Hepatocyte (in vitro differentiated cells): ENCODE measurements around the gene DACT1. TPM values are rescaled to one million over a fixed set of nuclear protein-coding genes. Genes with fewer than 3 reads are reported as not detected.

ENCODE experiments used
- DNase-seq: peaks from one replicate; pipeline ENCODE4 v3.0.0-alpha.2; 2016; ENCODE audit warnings: low spot score
- H2AFZ ChIP-seq: fragments of 200-600 bp; sonication (generic); 2 replicates; pipeline ENCODE4 v1.6.0; 2016; ENCODE audit warnings: antibody characterized with exemption, mild to moderate bottlenecking
- H3K27ac ChIP-seq: fragments of 200-600 bp; sonication (generic); 2 replicates; pipeline ENCODE4 v1.5.1; 2016; ENCODE audit warnings: mild to moderate bottlenecking
- H3K27me3 ChIP-seq: fragments of 200-600 bp; sonication (generic); 2 replicates; pipeline ENCODE4 v1.6.1; 2016
- H3K36me3 ChIP-seq: fragments of 200-600 bp; sonication (generic); replicated peaks from 2 replicates; pipeline ENCODE4 v1.5.1; 2016; ENCODE audit warnings: low read depth; ENCODE audit not compliant: insufficient read depth
- H3K4me1 ChIP-seq: fragments of 200-600 bp; sonication (generic); 2 replicates; pipeline ENCODE4 v1.5.1; 2016; ENCODE audit warnings: mild to moderate bottlenecking, moderate library complexity; ENCODE audit not compliant: insufficient read depth
- H3K4me2 ChIP-seq: fragments of 200-600 bp; sonication (generic); 2 replicates; pipeline ENCODE4 v1.6.0; 2016
- H3K4me3 ChIP-seq: fragments of 200-600 bp; sonication (generic); 2 replicates; pipeline ENCODE4 v1.5.1; 2016; ENCODE audit warnings: mild to moderate bottlenecking
- H3K79me2 ChIP-seq: fragments of 200-600 bp; sonication (generic); 2 replicates; pipeline ENCODE4 v1.6.0; 2017; ENCODE audit warnings: mild to moderate bottlenecking
- H3K9me2 ChIP-seq: fragments of 200-600 bp; sonication (generic); replicated peaks from 2 replicates; pipeline ENCODE4 v1.6.0; 2017; ENCODE audit warnings: mild to moderate bottlenecking; ENCODE audit not compliant: insufficient read depth
- H3K9me3 ChIP-seq: fragments of 200-600 bp; sonication (generic); 2 replicates; pipeline ENCODE4 v1.5.1; 2016; ENCODE audit warnings: low read depth, mild to moderate bottlenecking
- H4K20me1 ChIP-seq: fragments of 200-600 bp; sonication (generic); 2 replicates; pipeline ENCODE4 v1.6.0; 2016; ENCODE audit warnings: mild to moderate bottlenecking; ENCODE audit not compliant: insufficient read depth, poor library complexity, severe bottlenecking
- CTCF ChIP-seq: fragments of 200-600 bp; sonication (generic); IDR thresholded peaks from 2 replicates; pipeline ENCODE4 v1.5.1; 2016; ENCODE audit warnings: antibody characterized with exemption, mild to moderate bottlenecking; ENCODE audit not compliant: poor library complexity
- EZH2 ChIP-seq: fragments of 200-600 bp; sonication (generic); IDR thresholded peaks from 2 replicates; pipeline ENCODE4 v1.6.1; 2016; ENCODE audit warnings: antibody characterized with exemption, mild to moderate bottlenecking, borderline replicate concordance
- EZH2phosphoT487 ChIP-seq: fragments of 200-600 bp; sonication (generic); IDR thresholded peaks from one replicate; pipeline ENCODE4 v1.6.1; 2018; ENCODE audit warnings: antibody characterized with exemption, mild to moderate bottlenecking, low read depth, moderate library complexity; ENCODE audit not compliant: unreplicated experiment, severe bottlenecking
- WGBS: methylation state at CpG from one replicate; pipeline ENCODE4 v1.1.6; 2016; ENCODE audit warnings: low lambda C conversion rate; ENCODE audit errors: missing lambda C conversion rate; 5-methylcytosine and 5-hydroxymethylcytosine counted together
- polyA plus RNA-seq: library from polyadenylated mRNA; unstranded; fragments of >200 nt; fragmentation: Nextera tagmentation; extraction: Ambion mirVana; gene quantifications from 2 replicates; pipeline ENCODE4 v1.2.1, GENCODE V29; 2016
- total RNA-seq: library from RNA; depleted of rRNA; stranded (reverse); fragments of >200 nt; gene quantifications from 2 replicates; pipeline ENCODE4 v1.2.3, GENCODE V29; 2014

The DACT1 gene
- total and polyA plus RNA-seq, 2 experiments from 2014 or later: 13.2 to 19.6 TPM

DNA sequence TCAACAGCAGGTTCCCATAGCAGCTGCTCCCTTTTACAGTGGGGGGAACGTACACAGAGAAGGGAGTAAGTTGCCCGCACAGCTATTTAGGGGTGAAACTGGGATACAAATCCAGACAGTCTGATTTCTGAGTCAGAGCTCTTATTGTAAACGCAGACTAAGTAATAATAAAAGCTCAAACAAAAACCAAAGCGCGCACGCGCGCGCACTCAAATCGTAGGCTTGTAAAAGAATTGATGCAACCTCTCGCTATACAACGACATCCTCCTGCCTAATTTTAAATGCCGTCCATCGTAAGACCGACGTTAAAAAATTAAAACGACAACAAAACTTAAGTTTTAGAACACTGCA lies 747 bp upstream of the DACT1 start:
- 6% methylated on average over 17 of the region's 17 CpGs for WGBS
- peak overlapping the region; percentile 4 for H2AFZ ChIP-seq

GRCh38 chr14:58638231-58639197 lies 752 bp downstream of the DACT1 start:
- peak overlapping the region; percentile 66 for H2AFZ ChIP-seq
- H3K4me2 ChIP-seq: peak overlapping the region; percentile 65
- H3K27me3 ChIP-seq: peaks cover 4% of the 10 kb centered on the region
- DNase-seq: peak; percentile 66
- no peaks in the 10 kb centered on the region for H3K9me2 ChIP-seq
- no peaks in the 10 kb centered on the region for H4K20me1 ChIP-seq
- H3K9me3 ChIP-seq: no peaks in the 10 kb centered on the region
- peak overlapping the region; percentile 76 for H3K27ac ChIP-seq
- peak overlapping the region; percentile 81 for H3K4me3 ChIP-seq
- H3K79me2 ChIP-seq: peaks cover 27% of the 10 kb centered on the region
- TF ChIP-seq EZH2 (no peak), CTCF (peak; percentile 11), EZH2phosphoT487 (no peak)
- H3K36me3 ChIP-seq: no peaks in the 10 kb centered on the region
- peaks cover 7% of the 10 kb centered on the region for H3K4me1 ChIP-seq
- WGBS: under 1% methylated on average over 67 of the region's 75 CpGs

More for the DNA sequence above, 747 bp upstream of the DACT1 start:
- Histone ChIP-seq H4K20me1 (no peaks in the 10 kb centered on the region), H3K27ac (peak overlapping the region; percentile 76), H3K4me3 (peak overlapping the region; percentile 1), H3K9me3 (no peaks in the 10 kb centered on the region), H3K36me3 (no peaks in the 10 kb centered on the region), H3K9me2 (no peaks in the 10 kb centered on the region), H3K4me1 (peaks cover 7% of the 10 kb centered on the region), H3K4me2 (peak overlapping the region; percentile 65), H3K27me3 (peaks cover 7% of the 10 kb centered on the region), H3K79me2 (peaks cover 27% of the 10 kb centered on the region)
- TF ChIP-seq EZH2phosphoT487: no peak
- TF ChIP-seq EZH2: no peak
- DNase-seq: peak; percentile 86

DNA sequence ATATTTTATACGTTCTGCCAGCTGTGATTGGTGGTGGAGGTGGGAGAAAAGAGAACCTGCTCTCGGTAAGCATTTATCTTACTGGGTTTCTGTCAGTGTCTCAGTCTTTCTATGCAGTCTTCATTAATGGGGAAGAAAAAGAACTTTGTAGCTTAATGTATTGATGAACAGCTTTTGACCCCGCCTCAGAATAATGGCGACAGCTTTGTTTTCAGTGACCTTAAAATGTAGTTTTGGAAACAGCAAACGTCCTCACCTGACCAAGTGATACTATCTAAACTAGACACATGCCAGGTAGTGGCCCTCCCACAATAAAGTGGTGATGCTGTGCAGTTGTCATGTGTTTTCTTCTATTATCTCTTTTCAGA lies 1.4 kb downstream of the DACT1 start:
- DNase-seq: no peak
- Histone ChIP-seq H3K27ac (peak overlapping the region; percentile 76), H3K4me1 (peaks cover 7% of the 10 kb centered on the region), H3K9me3 (no peaks in the 10 kb centered on the region), H3K36me3 (no peaks in the 10 kb centered on the region), H3K27me3 (peaks cover 4% of the 10 kb centered on the region), H3K4me2 (peak overlapping the region; percentile 65), H2AFZ (peak overlapping the region; percentile 66), H4K20me1 (no peaks in the 10 kb centered on the region), H3K4me3 (peak overlapping the region; percentile 81), H3K9me2 (no peaks in the 10 kb centered on the region), H3K79me2 (peaks cover 27% of the 10 kb centered on the region)
- WGBS: 6% methylated on average over 5 of the region's 5 CpGs
- no peak for TF ChIP-seq EZH2
- TF ChIP-seq EZH2phosphoT487: no peak

DNA sequence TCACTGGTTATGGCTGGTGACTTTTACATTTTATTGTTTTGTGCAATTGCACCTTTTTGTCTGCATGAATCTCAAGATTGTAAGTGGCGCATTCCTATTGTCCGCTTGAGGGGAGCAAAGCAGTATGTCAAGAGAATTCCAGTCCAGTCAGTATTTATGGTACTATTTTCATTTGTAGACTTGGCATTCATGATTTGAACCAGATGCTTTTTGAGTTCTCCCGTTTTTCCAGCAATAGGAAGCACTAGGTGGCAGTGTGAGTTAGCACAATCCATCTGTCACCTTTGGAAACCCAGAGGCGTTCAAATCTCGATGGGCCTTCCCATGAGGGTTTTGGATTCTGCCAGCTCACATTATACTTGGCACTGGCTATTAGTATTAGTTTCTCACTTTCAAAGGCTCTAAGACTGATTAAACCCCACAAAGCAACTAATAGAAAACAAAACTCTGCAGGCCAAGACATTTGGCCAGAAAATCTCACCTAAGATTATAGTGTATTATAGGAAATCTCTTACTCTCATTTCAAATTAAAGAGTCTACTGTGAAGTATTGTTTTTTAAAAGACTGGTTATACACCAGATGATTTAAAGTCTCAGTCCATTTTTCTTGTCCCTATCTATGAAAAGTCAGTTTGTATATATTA lies 2.2 kb downstream of the DACT1 start:
- peak; percentile 75 for DNase-seq
- Histone ChIP-seq H3K9me3 (no peaks in the 10 kb centered on the region), H3K4me2 (peak overlapping the region; percentile 65), H4K20me1 (no peaks in the 10 kb centered on the region), H3K36me3 (no peaks in the 10 kb centered on the region), H3K27me3 (no peaks in the 10 kb centered on the region), H3K79me2 (peaks cover 28% of the 10 kb centered on the region), H2AFZ (no peak overlapping the region), H3K4me1 (peaks cover 7% of the 10 kb centered on the region), H3K4me3 (peak overlapping the region; percentile 81), H3K9me2 (no peaks in the 10 kb centered on the region), H3K27ac (peak overlapping the region; percentile 76)
- TF ChIP-seq CTCF: peak; percentile 79
- TF ChIP-seq EZH2phosphoT487: no peak
- 9% methylated on average over 5 of the region's 5 CpGs for WGBS
